Measurements from ENCODE around the gene BLMH. TPM values are rescaled to one million over a fixed set of nuclear protein-coding genes. Genes with fewer than 3 reads are reported as not detected.

BLMH gene
- total RNA-seq, 4 donors from 2014 or later, result 16.6 to 22.4 (median 20.8) TPM

GRCh38 chr17:30236297-30236624 lies 55.5 kb downstream of the BLMH start:
- intact Hi-C loops (cut with DNase I), result loop anchor here (5.0 kb wide), 1 partner anchor 134 kb away; no protein-coding TSS in a partner anchor
- peaks cover 0 to 69% (median 30%) of the 10 kb centered on the region in 4 donors for H3K27me3 ChIP-seq
- DNase-seq (ENCODE audit: extremely low spot score), result no peak
- H3K4me3 ChIP-seq, result peak overlapping the region; percentile 45 to 56 (median 50)
- H3K9me3 ChIP-seq, result no peaks in the 10 kb centered on the region
- H3K27ac ChIP-seq (replicated peaks in 1 of 4), result no peak overlapping the region
- TF ChIP-seq POLR2AphosphoS5 (IDR thresholded peaks at IDR 0.05) (no peak), POLR2A (IDR thresholded peaks at IDR 0.05; ENCODE audit: low read depth) (no peak), CTCF (IDR thresholded peaks at IDR 0.05) (no peak), EP300 (IDR thresholded peaks at IDR 0.05) (no peak)
- WGBS, result 76% methylated on average over 10 of the region's 10 CpGs
- no peaks in the 10 kb centered on the region for H3K36me3 ChIP-seq
- peaks cover 18 to 42% (median 38%) of the 10 kb centered on the region in 4 donors for H3K4me1 ChIP-seq

GRCh38 chr17:30235386-30236296 lies 56.1 kb downstream of the BLMH start, which contains the start of gene SLC6A4:
SLC6A4 (minus strand) TSS chr17:30235697; CDS start chr17:30221958, 13,739 bp downstream.
- peaks cover 18 to 42% (median 38%) of the 10 kb centered on the region in 4 donors for H3K4me1 ChIP-seq
- 4% methylated on average over 40 of the region's 82 CpGs for WGBS
- H3K36me3 ChIP-seq, result no peaks in the 10 kb centered on the region
- H3K4me3 ChIP-seq, result peak within 1 kb of the TSS; percentile 45 to 56 (median 50)
- TF ChIP-seq POLR2A (IDR thresholded peaks at IDR 0.05; ENCODE audit: low read depth) (no peak), CTCF (IDR thresholded peaks at IDR 0.05) (no peak), EP300 (IDR thresholded peaks at IDR 0.05) (no peak), POLR2AphosphoS5 (IDR thresholded peaks at IDR 0.05) (no peak)
- no peak for DNase-seq (ENCODE audit: extremely low spot score)
- H3K27ac ChIP-seq (replicated peaks in 1 of 4), result no peak within 1 kb of the TSS
- intact Hi-C loops (cut with DNase I), result loop anchor here (5.0 kb wide), 1 partner anchor 133 kb away; no protein-coding TSS in a partner anchor
- H3K27me3 ChIP-seq, result peaks cover 0 to 63% (median 30%) of the 10 kb centered on the region in 4 donors
- no peaks in the 10 kb centered on the region for H3K9me3 ChIP-seq

GRCh38 chr17:30234964-30235363 lies 56.8 kb downstream of the BLMH start:
- WGBS, result 53% methylated on average over 12 of the region's 12 CpGs

GRCh38 chr17:30234296-30234695 lies 57.4 kb downstream of the BLMH start:
- H3K4me3 ChIP-seq, result no peak overlapping the region
- 89% methylated on average over 6 of the region's 6 CpGs for WGBS
- peaks cover 0 to 57% (median 30%) of the 10 kb centered on the region in 4 donors for H3K27me3 ChIP-seq
- H3K36me3 ChIP-seq, result no peaks in the 10 kb centered on the region
- intact Hi-C loops (cut with DNase I), result no loop called here
- H3K4me1 ChIP-seq, result peaks cover 18 to 42% (median 38%) of the 10 kb centered on the region in 4 donors
- TF ChIP-seq CTCF (IDR thresholded peaks at IDR 0.05) (no peak), POLR2AphosphoS5 (IDR thresholded peaks at IDR 0.05) (no peak), POLR2A (IDR thresholded peaks at IDR 0.05; ENCODE audit: low read depth) (no peak), EP300 (IDR thresholded peaks at IDR 0.05) (no peak)
- no peaks in the 10 kb centered on the region for H3K9me3 ChIP-seq
- no peak overlapping the region for H3K27ac ChIP-seq (replicated peaks in 1 of 4)
- DNase-seq (ENCODE audit: extremely low spot score), result no peak

More at GRCh38 chr17:30234964-30235363, 56.8 kb downstream of the BLMH start:
- peaks cover 18 to 42% (median 38%) of the 10 kb centered on the region in 4 donors for H3K4me1 ChIP-seq
- no peaks in the 10 kb centered on the region for H3K9me3 ChIP-seq
- TF ChIP-seq EP300 (IDR thresholded peaks at IDR 0.05) (no peak), POLR2A (IDR thresholded peaks at IDR 0.05; ENCODE audit: low read depth) (no peak), CTCF (IDR thresholded peaks at IDR 0.05) (no peak), POLR2AphosphoS5 (IDR thresholded peaks at IDR 0.05) (no peak)
- H3K27ac ChIP-seq (replicated peaks in 1 of 4), result no peak overlapping the region
- no peaks in the 10 kb centered on the region for H3K36me3 ChIP-seq
- no peak for DNase-seq (ENCODE audit: extremely low spot score)
- intact Hi-C loops (cut with DNase I), result loop anchor here (5.0 kb wide), 1 partner anchor 133 kb away; no protein-coding TSS in a partner anchor
- peaks cover 0 to 58% (median 30%) of the 10 kb centered on the region in 4 donors for H3K27me3 ChIP-seq
- H3K4me3 ChIP-seq, result peak overlapping the region; percentile 45 to 56 (median 50)

Data from esophagus muscularis mucosa (tissue), 4 donors.